Fibroblast of skin of abdomen (primary cell): Measurements from ENCODE around the gene FBN1.

ENCODE experiments used
- DNase-seq: peaks from one replicate; pipeline ENCODE4 v3.0.0-alpha.2; 2013

Gene FBN1

GRCh38 chr15:48466079-48466478 lies 179.4 kb downstream of the FBN1 start:
- DNase-seq: no peak

GRCh38 chr15:48465410-48465809 lies 180.1 kb downstream of the FBN1 start:
- no peak for DNase-seq

GRCh38 chr15:48463366-48463880 lies 182.1 kb downstream of the FBN1 start:
- no peak for DNase-seq

GRCh38 chr15:48462688-48463087 lies 182.8 kb downstream of the FBN1 start:
- no peak for DNase-seq

GRCh38 chr15:48459571-48460442 lies 185.7 kb downstream of the FBN1 start:
- peak; percentile 79 for DNase-seq

- peak; percentile 42 for DNase-seq
These were observed 186.6 kb downstream of the FBN1 start for GRCh38 chr15:48458876-48459275.

GRCh38 chr15:48456134-48456533 lies 189.4 kb downstream of the FBN1 start:
- DNase-seq: no peak

- no peak for DNase-seq
These were observed 193.8 kb downstream of the FBN1 start for GRCh38 chr15:48451736-48452135.

- DNase-seq: no peak
These were observed 194.3 kb downstream of the FBN1 start for GRCh38 chr15:48451241-48451640.

GRCh38 chr15:48449734-48450133 lies 195.8 kb downstream of the FBN1 start:
- no peak for DNase-seq

- DNase-seq: peak; percentile 76
These were observed 197.9 kb downstream of the FBN1 start for GRCh38 chr15:48447657-48448056.

GRCh38 chr15:48447058-48447457 lies 198.5 kb downstream of the FBN1 start:
- no peak for DNase-seq

GRCh38 chr15:48442011-48442410 lies 203.5 kb downstream of the FBN1 start:
- DNase-seq: no peak

GRCh38 chr15:48440084-48440483 lies 205.4 kb downstream of the FBN1 start:
- peak; percentile 86 for DNase-seq

- peak; percentile 73 for DNase-seq
These were observed 208.3 kb downstream of the FBN1 start for GRCh38 chr15:48437178-48437577.

- no peak for DNase-seq
These were observed 210.2 kb downstream of the FBN1 start for GRCh38 chr15:48435321-48435720.

- peak; percentile 44 for DNase-seq
These were observed 212.2 kb downstream of the FBN1 start for GRCh38 chr15:48433226-48433886.

- no peak for DNase-seq
These were observed 212.8 kb downstream of the FBN1 start for GRCh38 chr15:48432688-48433087.

- DNase-seq: peak; percentile 97
These were observed 217.5 kb downstream of the FBN1 start for GRCh38 chr15:48427960-48428547.

GRCh38 chr15:48427479-48427878 lies 218.0 kb downstream of the FBN1 start:
- DNase-seq: no peak

GRCh38 chr15:48426941-48427340 lies 218.6 kb downstream of the FBN1 start:
- no peak for DNase-seq

GRCh38 chr15:48426044-48426443 lies 219.5 kb downstream of the FBN1 start:
- no peak for DNase-seq

GRCh38 chr15:48425051-48425450 lies 220.5 kb downstream of the FBN1 start:
- no peak for DNase-seq
